Measurements from ENCODE around the gene LRIG3.
"Not testable (repeated sequence)": the region's sequence is repeated elsewhere in the genome, so short reads cannot be mapped to it uniquely, and the experiment has no call there.

LRIG3 gene

DNA sequence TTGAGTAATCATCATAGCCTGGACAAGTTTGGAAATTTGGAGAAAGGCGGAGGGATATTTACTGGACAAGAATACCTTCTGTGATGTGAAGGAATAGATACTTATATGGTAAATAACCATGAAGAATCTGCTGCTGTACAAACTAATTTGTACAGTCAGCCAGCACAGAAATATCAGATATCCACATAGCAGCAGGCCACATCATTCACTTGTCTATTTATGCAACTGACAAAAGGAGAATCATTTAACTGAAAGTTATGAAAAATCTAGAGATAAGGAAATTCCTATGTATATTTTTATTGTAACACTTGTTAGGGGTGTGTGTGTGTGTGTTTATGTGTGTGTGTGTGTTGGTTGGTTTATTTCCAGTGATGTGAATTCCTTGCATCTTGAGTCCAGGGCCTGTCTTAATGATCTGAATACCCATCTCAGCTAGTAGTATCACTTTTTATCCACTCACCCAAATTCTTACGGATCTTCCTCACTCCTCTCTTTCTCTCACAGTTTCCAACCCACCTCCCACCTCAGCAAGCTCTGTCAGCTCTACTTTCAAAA lies 10.5 kb upstream of the LRIG3 start:
- DNase-seq (ENCODE audit: low spot score) = no peak

DNA sequence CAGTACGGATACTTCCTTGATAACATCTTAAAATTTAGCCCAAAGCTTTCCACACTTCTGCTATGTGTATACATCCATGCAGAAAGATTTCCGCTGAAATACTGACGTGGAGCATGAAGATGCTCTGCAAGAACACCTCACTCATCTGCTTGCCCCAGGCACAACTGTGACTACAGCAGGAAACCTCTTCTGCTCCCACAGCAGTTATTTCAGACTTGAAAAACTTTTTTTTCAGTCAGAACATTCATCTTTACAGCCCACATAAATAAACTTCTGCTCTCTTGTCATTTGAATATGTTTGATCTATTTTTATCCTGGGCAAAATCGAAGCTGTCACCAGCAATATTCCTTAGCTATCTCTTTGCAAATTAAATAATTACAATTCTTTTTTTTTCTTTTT lies 6.8 kb upstream of the LRIG3 start:
- no peak for DNase-seq (ENCODE audit: low spot score)

DNA sequence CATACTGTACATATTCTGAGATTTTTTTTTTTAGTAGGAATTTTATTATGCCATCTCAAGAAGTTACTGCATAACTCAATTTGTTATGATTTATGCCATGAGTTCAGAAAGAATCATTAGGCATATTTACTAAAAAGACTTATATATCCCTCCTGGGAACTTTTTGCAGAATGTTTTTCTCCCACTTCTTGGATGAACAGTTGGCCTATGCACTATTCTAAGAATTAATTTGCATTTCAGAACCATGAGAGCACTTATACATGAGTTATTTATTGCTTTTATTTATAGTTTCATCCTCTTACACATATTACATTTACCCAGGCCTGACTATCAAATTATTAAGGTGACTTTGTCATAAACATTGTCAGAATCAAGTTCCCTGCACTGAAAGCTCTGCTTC lies 6.3 kb upstream of the LRIG3 start:
- no peak for DNase-seq (ENCODE audit: low spot score)

DNA sequence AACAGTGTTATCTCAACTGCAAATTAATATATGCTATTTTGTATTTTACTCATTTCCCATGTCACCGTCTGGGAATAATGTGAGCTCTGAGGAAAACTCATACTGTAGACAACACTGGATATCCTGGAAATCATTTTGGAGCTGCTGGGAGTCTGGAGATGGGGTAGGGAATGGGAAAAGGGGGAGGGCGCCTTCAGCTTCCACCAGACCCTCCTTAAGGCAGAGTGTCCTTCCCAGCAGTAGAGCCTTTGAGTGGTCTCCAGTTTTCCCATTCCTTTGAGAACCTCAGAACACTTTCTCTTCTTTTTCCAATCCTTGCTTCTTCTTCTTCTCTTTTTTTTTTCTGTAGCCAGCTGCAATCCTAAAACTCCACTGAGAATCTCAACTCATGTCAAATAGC lies 5.4 kb upstream of the LRIG3 start:
- DNase-seq (ENCODE audit: low spot score) = no peak

DNA sequence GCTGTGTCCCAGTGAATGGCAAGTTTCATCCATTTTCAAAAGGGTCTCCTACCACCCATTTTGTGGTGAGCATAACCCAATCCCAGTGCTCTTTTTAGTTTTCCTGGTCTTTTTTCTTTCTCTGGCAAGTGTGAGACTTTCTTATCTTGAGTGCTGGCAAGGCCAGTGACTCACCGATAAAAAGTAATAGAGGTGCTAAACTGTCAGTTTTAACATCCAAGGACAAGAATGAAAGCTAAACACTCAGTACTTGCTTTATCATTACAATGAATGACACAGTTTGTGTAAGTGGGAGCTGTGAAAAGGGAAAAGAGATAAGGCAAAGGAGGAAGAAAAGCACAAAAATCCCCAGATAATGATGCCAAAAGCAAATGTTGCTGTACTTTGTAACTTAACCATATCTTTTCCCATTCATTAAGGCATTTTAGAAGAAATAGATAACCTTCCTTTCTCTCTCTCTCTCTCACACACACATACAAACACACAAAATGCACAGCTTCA lies 4.9 kb upstream of the LRIG3 start:
- DNase-seq (ENCODE audit: low spot score) = no peak

DNA sequence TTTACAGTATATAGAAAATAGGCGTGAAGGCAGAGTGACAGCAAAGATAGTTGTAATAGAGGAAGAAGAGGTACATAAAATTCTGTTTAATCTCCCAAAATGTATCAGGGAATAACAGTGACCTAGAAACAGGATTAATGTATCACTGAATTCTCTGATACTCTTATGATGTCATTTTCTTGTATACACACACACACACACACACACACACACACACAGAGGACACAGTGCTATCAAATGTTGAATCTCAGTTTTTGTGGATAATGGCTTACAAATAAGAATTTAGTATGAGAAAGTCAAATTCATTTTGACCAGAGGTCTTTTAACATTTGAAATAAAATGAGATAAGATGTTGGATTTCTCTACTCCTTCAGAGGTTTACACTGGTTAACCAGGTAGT lies 4.3 kb upstream of the LRIG3 start:
- DNase-seq (ENCODE audit: low spot score) = no peak

DNA sequence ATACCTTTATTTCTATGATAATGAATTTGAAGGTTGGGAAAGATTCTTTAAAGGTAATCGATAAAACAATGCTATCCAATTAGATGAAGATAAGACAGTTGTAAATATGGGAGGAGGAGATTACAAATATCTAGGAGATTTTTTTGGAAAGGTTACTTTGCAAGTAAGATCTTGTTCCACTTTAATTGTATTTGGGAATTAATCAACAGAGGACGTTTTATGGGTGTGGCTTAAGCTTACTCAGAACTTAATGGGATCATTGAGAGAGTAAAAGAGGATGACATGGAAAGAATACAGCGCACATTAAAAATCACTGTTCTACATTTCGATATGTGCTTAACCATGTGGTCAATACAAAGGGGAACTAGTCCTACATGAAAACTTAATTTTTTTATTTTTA lies 3.5 kb upstream of the LRIG3 start:
- no peak for DNase-seq (ENCODE audit: low spot score)

DNA sequence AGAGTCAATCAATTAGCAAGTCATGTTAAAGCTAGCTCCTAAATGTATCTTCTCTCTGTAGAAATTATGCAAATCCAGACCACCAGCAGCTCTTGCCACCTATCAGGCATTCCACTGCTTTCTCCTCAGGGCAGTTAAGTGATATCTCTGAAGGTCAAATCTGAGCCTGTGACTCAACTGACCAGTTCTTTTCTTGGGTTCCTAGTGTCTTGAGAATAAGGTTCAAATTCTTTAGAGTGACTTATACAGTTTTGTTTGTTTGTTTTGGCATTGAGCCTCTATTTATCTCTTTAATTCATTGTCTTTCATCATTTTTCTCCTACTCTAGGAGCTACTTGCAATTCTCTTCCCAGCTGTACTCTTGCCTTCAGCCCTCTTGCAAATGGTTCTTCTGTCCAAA lies 2.5 kb upstream of the LRIG3 start:
- DNase-seq (ENCODE audit: low spot score) = no peak

DNA sequence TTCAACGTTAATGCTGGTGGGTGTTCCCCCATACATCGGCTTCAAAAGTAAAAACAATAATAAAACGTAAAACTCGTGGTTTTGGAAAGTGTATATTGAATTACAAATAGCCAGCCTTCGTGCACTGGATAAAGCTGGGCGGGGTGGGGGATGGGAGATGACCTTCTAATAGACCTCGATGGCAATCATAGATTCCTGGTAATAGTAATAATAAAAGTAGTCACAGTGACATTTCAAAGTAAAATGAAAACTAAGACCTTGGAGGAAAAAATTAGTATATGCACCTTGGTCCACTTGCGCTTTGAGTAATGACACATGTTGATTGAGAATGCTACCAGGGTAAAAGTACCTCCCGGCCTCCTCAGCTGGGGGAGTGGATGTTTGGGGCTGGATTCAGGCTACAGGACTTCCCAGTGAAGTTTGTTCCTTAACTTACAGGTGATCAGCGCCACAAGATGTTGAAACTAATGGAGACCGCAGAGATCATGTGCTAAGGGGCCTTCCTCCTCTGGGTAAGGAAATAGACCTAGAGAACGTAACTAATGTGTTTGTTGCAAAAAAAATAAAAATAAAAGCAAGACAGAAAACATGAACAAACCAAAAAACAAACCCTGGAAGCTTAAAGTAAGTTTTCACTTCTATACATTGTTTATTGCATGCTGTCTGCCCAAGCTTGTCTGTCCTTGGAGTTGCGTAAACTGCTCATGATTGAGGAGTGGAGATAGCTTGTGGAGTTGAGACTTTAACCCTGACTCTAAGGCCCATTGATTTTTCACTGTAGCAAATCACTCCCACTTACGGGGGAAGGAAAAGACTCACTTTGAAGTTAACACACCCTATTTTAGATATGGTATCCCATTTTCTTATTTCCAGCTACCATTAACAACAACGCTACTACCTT lies 907 bp upstream of the LRIG3 start:
- DNase-seq (ENCODE audit: low spot score) = no peak

DNA sequence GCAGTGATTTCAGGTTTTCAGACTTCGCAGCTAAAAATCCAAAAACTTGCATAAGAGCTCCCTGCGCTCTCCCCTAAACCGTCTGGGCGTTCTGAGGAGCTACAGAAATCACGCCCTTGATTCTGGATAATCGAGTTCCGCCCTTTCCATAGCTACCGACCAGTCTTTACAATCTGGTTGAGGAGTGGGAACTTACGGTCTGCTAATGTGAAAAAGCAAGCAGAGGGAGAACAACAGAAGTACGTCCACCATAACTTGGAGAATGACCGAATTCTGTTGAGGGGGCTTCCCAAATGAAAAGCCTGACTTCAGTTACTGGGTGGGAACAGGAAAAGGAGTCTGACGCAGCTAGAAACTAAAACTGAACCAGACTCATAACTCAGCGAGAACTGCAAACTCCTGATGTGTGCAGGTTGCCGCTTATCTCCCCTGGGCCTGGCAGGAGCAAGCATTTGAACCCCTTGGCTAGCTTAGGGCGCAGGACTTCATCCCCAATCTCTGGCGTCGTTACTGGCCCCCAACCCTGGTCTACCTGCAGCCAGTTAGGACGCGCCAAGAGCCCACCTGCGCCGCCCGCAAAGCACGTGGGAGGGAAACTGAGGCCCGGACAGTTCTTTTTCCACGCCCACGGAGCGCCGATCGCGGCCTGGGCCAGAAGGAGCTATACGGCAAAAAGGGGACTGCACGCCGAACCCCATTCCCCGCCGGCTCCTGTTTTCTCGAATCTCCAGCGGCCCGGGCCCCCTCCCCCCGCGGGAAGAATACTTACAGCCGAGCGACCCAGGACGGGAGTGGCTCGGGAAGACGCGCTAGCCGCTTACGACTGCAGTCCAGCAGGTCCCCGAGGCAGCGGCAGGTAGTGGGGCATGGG lies 838 bp downstream of the LRIG3 start:
- DNase-seq (ENCODE audit: low spot score) = no peak

DNA sequence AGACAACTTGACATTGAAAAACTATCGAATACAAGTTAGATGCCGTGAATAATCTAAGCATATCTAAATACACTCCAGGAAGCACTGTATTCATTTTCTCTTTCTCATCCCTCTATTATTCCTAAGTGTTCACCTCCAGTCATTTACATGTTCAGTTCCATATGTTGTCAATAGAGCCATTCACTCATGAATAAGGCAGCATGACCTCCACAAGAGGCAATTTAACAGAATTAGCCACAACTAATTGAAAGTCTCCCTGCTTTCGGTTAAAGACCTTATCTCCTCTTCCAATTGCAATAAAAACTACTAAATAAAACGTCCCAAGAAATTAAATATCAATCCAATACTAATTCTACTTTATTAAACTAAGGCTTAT lies 1.8 kb downstream of the LRIG3 start:
- no peak for DNase-seq (ENCODE audit: low spot score)

DNA sequence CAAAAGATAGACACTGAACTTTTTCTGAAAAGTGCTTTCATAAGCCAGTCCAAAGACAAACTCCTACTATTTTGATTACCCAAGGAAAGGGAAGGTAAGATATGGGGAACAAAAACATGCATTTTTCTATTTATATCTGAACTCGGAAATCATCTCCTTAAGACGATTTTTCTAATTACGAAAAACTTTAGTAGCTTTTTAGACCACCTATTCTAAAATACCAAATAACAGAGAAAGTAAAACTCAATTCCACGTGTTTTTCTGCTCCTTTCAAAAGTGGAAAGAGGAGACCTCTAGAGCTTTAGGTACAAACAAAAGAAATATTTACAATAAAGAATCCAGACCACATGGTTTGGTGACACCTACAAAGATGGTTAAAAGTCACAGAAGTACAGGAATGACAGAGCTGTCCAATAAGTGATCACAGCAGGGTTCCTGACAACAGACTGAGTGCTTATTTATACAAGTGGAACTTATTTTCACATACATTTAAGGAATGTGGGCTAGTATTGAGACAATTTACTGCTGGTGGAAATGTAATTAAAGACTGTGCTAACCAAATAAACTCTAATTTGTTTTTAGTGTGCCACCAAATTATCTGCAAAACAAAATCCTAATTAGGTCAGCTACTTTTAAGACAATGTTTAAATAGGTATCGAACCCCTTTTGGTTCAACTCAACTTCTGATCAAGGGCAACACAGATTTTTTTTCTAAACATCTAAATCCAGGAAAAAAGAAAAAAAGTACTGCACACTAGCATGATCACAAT lies 2.4 kb downstream of the LRIG3 start:
- DNase-seq (ENCODE audit: low spot score) = no peak

DNA sequence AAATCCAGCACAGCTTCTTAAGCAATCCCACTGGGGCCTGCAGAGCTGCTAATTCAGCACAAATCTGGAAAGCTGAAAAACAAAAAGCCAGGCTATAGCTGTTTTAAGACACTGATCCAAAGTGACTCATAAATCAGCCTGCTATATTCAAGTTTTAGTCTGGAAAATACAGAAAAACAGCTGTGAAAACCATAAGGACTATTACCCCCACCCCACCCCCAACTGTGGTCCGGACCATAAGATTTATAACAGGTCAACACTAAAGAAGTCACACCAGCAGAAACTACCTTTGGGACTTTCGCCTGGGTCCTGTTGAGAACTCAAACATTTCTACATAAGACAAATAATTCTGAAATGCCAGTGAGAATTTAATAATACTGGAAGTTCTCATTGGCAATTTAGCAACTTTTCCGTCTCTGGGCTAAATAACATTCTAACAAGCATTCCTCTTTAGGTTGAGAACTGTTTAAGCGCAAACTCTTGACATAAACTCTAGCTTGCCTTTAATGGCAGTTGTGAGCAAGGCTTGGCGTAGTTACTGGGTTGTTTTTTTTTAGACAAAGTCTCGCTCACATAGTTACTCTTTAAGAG lies 3.3 kb downstream of the LRIG3 start:
- no peak for DNase-seq (ENCODE audit: low spot score)

DNA sequence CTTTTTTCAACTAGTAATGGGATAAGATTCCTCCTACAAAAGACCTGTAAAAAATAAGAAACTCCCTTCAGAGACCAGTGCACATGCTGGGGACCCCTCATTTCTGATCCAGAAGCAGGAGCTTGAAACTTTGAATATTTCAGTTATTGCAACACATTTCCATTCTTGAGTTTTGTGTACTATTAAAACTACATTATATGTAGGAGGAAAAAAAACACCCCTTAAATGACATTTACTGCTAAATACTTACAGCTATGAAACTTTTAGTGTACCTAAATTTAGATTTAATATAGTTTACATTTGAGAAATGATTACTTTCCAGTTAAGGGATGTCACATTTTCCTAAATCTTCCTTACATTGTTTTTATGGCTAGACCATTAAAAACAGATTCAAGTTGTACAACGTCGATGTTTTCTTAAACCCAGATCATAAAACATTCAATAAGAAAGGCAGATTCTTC lies 4.1 kb downstream of the LRIG3 start:
- no peak for DNase-seq (ENCODE audit: low spot score)

DNA sequence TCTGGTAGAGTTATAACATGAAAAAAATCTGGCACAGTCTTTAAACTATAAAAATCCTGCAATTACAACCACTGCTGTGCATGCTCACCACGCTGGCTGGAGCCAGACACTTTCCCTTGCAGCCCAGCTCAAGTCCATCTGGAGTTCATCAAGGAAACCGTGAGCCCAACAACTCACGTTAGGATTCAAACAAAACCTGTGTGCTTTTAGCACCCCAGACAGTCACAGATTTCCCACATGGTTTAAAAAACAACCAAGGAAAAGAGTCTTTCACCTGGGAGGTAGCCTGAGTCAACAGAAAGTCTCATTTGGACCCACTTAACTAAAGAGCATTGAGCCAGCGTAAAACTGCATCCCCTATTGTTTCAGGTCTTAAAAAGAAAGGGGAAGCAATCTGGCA lies 4.7 kb downstream of the LRIG3 start:
- no peak for DNase-seq (ENCODE audit: low spot score)

DNA sequence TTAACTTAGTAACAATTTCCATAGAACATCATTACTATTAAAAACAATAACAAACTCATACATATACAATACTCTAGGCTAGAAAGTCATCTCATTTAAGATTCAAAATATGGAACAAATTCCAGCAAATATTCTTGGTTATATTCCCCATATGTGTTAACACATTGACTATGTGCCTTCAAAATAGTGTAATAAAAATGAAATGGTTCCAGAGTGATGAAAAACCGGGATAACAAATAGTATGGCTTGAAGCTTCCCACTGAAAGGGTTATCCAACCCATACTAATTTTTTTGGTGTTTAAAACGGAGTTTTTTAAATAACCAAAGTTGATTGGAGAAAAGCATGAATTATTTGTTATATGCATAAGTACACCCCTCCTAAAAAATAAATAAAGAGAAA lies 5.3 kb downstream of the LRIG3 start:
- no peak for DNase-seq (ENCODE audit: low spot score)

DNA sequence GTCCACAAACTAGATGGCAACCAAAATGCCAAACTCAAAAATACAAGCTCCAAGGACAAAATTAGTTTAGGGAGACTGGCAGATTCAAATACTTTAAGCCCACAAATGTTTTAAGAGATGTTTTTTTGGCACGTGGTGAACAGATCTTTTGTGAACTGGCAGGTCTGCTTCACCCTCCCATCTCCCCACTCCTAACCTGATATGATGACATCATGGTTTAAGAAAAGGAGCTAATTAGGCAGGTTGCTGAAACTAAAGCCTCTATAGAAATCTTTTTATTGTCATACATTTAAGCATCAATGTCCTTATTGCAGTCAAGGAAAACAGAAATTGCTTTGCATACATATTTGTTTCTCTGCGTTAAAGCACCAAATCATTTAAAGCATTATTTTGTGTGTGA lies 5.8 kb downstream of the LRIG3 start:
- DNase-seq (ENCODE audit: low spot score) = no peak

DNA sequence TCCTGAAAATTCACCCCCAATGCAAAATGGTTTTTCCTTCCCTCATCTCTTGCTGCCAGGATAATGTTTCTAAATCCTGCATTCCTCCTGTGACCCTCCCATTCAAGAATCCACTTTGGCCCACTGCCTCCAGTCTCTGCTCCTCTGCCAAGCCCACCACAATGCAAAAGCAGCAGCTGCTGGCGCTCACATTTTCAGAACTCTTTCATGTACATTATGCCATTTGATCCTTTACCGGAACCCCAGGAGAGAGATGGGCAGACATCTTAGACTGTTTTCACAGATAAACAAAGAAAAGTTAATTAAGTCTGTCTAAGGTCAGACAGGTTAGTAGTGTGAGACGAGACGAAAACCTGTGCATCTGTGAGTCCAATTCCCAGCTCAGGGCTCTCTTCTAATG lies 12.9 kb downstream of the LRIG3 start:
- no peak for DNase-seq (ENCODE audit: low spot score)

DNA sequence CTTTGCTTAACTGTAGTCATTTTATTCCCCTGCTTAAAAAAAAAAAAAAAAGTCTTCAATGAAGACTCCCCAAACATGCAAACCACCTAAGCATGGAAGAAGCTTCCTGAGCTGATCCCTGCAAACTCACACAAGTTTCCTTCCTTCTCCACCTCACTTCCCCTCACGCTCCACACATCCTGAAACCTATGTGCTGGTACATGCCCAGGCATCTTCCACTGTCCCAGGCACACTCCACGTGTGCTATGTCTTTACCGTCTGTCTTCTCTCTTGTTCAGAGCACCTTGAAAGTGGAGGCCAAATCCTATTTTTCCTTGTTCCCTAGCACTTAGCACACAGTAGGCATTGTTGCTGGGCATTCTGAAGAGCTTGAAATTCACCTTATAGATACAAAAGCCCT lies 13.4 kb downstream of the LRIG3 start:
- no peak for DNase-seq (ENCODE audit: low spot score)

DNA sequence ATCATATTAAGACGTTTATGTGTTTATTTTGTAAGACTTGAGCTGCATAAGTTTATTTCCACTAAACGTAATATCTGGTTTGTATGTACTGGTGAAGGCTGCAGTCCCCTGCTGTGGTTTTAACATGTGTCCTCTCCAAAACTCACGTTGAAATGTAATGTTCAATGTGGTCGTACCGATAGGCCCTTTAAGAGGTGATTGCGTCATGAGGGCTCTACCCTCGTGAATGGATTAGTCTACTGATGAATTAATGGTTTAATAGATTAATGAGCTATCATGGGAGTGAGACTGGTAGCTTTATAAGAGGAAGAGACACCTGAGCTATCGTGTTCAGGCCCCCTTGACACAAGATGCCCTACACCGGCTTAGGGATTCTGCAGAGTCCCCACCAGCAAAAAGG lies 14.9 kb downstream of the LRIG3 start:
- no peak for DNase-seq (ENCODE audit: low spot score)

DNA sequence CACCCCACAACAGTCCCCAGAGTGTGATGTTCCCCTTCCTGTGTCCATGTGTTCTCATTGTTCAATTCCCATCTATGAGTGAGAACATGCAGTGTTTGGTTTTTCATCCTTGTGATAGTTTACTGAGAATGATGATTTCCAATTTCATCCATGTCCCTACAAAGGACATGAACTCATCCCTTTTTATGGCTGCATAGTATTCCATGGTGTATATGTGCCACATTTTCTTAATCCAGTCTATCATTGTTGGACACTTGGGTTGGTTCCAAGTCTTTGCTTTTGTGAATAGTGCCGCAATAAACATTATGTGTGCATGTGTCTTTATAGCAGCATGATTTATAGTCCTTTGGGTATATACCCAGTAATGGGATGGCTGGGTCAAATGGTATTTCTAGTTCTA lies 17.6 kb downstream of the LRIG3 start:
- not testable (repeated sequence) for DNase-seq (ENCODE audit: low spot score)

DNA sequence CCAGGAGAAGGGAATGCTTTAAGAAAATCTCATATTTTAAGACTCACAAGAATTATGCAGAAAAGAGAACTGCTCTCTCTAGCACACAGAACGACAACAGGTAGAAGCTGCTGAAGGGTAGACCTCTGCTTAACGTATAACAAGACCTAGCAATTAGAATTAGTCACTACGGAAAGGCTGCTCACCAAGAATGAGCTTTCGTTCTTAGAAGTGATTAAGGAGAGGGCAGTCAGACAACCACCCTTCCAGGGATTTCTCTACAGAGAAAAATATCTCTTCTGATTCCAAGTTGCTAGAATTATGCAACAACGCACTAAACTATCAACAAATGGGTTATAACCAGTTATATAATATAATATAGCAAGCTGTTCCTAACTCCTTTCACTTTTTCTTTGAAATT lies 18.6 kb downstream of the LRIG3 start:
- no peak for DNase-seq (ENCODE audit: low spot score)

Measured in NAMALWA (cell line).